ENCODE measurements around the gene WDR64.
"Not testable (repeated sequence)": the region's sequence is repeated elsewhere in the genome, so short reads cannot be mapped to it uniquely, and the experiment has no call there.

Gene WDR64

GRCh38 chr1:241632987-241633386, 19.1 kb upstream of the WDR64 start:
- no peak for DNase-seq

- no peak for DNase-seq
Measured at GRCh38 chr1:241635556-241636152, 16.4 kb upstream of the WDR64 start.

GRCh38 chr1:241636291-241636690, 15.8 kb upstream of the WDR64 start:
- DNase-seq: no peak

GRCh38 chr1:241637046-241637590, 15.0 kb upstream of the WDR64 start:
- no peak for DNase-seq

- DNase-seq: no peak
Measured at GRCh38 chr1:241637604-241638003, 14.5 kb upstream of the WDR64 start.

GRCh38 chr1:241638099-241638682, 13.9 kb upstream of the WDR64 start:
- no peak for DNase-seq

GRCh38 chr1:241638909-241639622, 13.0 kb upstream of the WDR64 start:
- DNase-seq: no peak

- DNase-seq: no peak
Measured at GRCh38 chr1:241639623-241640148, 12.4 kb upstream of the WDR64 start.

GRCh38 chr1:241640149-241640866, 11.8 kb upstream of the WDR64 start, which contains the start of the genes CHML and OPN3:
Gene CHML, minus strand, starts transcription at chr1:241640369. Its CDS starts 4,603 bp downstream, at chr1:241635766.
Gene OPN3, minus strand, starts transcription at chr1:241640369. Its CDS starts 115 bp downstream, at chr1:241640254.
- DNase-seq: no peak

- DNase-seq: no peak
Measured at GRCh38 chr1:241640867-241641622, 11.0 kb upstream of the WDR64 start.

- no peak for DNase-seq
Measured at GRCh38 chr1:241641773-241642592, 10.1 kb upstream of the WDR64 start.

GRCh38 chr1:241642593-241642944, 9.5 kb upstream of the WDR64 start:
- no peak for DNase-seq

GRCh38 chr1:241644259-241644658, 7.8 kb upstream of the WDR64 start:
- no peak for DNase-seq

GRCh38 chr1:241645199-241645598, 6.9 kb upstream of the WDR64 start:
- DNase-seq: no peak

- no peak for DNase-seq
Measured at GRCh38 chr1:241646201-241646600, 5.9 kb upstream of the WDR64 start.

- DNase-seq: no peak
Measured at GRCh38 chr1:241647658-241648057, 4.4 kb upstream of the WDR64 start.

- DNase-seq: no peak
Measured at GRCh38 chr1:241648159-241648558, 3.9 kb upstream of the WDR64 start.

- no peak for DNase-seq
Measured at GRCh38 chr1:241654019-241654418, 1.9 kb downstream of the WDR64 start.

GRCh38 chr1:241654641-241655040, 2.6 kb downstream of the WDR64 start:
- no peak for DNase-seq

- no peak for DNase-seq
Measured at GRCh38 chr1:241658081-241658793, 6.2 kb downstream of the WDR64 start.

GRCh38 chr1:241659016-241659415, 6.9 kb downstream of the WDR64 start:
- not testable (repeated sequence) for DNase-seq

Measured in NCI-H1417 treated with DMSO at 0.1 percent for 48 hours (cell line).